NB4 (cell line): ENCODE data around the gene TIMM10B.

Experiments used
- MYC ChIP-seq: IDR thresholded peaks from 2 replicates; pipeline ENCODE4 v1.6.1; 2011; ENCODE audit warnings: low read depth, low read length
- POLR2A ChIP-seq: IDR thresholded peaks from 2 replicates; pipeline ENCODE4 v1.6.1; 2011; ENCODE audit warnings: mild to moderate bottlenecking; ENCODE audit not compliant: insufficient read length; ENCODE audit errors: extremely low read depth
- TF ChIP-seq, protein P1 (sequence below): IDR thresholded peaks from one replicate; pipeline ENCODE4 v1.5.1; 2012; ENCODE audit warnings: low read depth, low read length
- TF ChIP-seq, protein P2 (sequence below): IDR thresholded peaks from 2 replicates; pipeline ENCODE4 v1.6.1; 2011; ENCODE audit warnings: low read depth, low read length

GRCh38 chr11:6472934-6473333 lies 8.4 kb upstream of the TIMM10B start:
- TF ChIP-seq POLR2A = no peak
- TF ChIP-seq, protein P1, sequence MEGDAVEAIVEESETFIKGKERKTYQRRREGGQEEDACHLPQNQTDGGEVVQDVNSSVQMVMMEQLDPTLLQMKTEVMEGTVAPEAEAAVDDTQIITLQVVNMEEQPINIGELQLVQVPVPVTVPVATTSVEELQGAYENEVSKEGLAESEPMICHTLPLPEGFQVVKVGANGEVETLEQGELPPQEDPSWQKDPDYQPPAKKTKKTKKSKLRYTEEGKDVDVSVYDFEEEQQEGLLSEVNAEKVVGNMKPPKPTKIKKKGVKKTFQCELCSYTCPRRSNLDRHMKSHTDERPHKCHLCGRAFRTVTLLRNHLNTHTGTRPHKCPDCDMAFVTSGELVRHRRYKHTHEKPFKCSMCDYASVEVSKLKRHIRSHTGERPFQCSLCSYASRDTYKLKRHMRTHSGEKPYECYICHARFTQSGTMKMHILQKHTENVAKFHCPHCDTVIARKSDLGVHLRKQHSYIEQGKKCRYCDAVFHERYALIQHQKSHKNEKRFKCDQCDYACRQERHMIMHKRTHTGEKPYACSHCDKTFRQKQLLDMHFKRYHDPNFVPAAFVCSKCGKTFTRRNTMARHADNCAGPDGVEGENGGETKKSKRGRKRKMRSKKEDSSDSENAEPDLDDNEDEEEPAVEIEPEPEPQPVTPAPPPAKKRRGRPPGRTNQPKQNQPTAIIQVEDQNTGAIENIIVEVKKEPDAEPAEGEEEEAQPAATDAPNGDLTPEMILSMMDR = no peak
- no peak for TF ChIP-seq MYC
- TF ChIP-seq, protein P2, sequence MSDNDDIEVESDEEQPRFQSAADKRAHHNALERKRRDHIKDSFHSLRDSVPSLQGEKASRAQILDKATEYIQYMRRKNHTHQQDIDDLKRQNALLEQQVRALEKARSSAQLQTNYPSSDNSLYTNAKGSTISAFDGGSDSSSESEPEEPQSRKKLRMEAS = no peak
